H1 (cell line): ENCODE data around the gene RAB44. TPM values are rescaled to one million over a fixed set of nuclear protein-coding genes. Genes with fewer than 3 reads are reported as not detected.

Experiments
- ATF3 ChIP-seq: IDR thresholded peaks from 2 replicates; pipeline ENCODE4 v1.6.1; 2011; ENCODE audit warnings: low read depth, mild to moderate bottlenecking, low read length; ENCODE audit not compliant: insufficient read depth
- CBX8 ChIP-seq: fragments of 300-800, 300-1000 bp; sonication (generic); IDR thresholded peaks from 2 replicates; pipeline ENCODE4 v1.7.1; 2016; ENCODE audit warnings: low read depth, low read length, borderline replicate concordance
- CHD7 ChIP-seq: fragments of 300-600 bp; sonication (generic); IDR thresholded peaks from 2 replicates; pipeline ENCODE4 v1.7.1; 2012; ENCODE audit warnings: low read length, moderate library complexity, mild to moderate bottlenecking, inconsistent platforms; ENCODE audit not compliant: insufficient replicate concordance
- CTBP2 ChIP-seq: IDR thresholded peaks from 2 replicates; pipeline ENCODE4 v1.7.0; 2011; ENCODE audit warnings: borderline replicate concordance, mild to moderate bottlenecking, moderate library complexity, mixed read lengths, low read length; ENCODE audit not compliant: insufficient read depth, insufficient read length
- USF2 ChIP-seq: IDR thresholded peaks from 2 replicates; pipeline ENCODE4 v1.6.1; 2011; ENCODE audit warnings: low read length, improper control_type of control experiment
- polyA plus RNA-seq, 7 experiments: library from polyadenylated mRNA; depleted of rRNA in 3 of 7; stranded (reverse) in 5 of 7; unstranded in 2 of 7; fragments of >200 nt in 5 of 7; fragments of 200-250 nt in 2 of 7; gene quantifications; 1 replicate in 5 of 7; 2 replicates in 1 of 7; 4 replicates in 1 of 7; pipeline versions ENCODE4 v1.2.1 to v1.2.3, GENCODE V29; 2011 to 2013; ENCODE audit warnings: missing spikeins in 2 of 7, mixed read lengths in 2 of 7
- total RNA-seq: library from RNA; stranded (reverse); fragmentation: NEBNext Ultra II Directional; extraction: Animal tissue kit (Norgen Biotek cat#: 25700); gene quantifications from 2 replicates; pipeline ENCODE4 v1.2.1, GENCODE V29; 2021

RAB44 gene
- total and polyA plus RNA-seq, 2 of the 8 experiments (the other 6 are each of a cell fraction or from before 2014, with no cell fraction given): 0.02 TPM; not detected in 1

GRCh38 chr6:36655085-36655724 lies 42.4 kb upstream of the RAB44 start (continued):
- TF ChIP-seq CHD7: no peak
- TF ChIP-seq USF2: no peak
- no peak for TF ChIP-seq CBX8
- TF ChIP-seq ATF3: no peak
- no peak for TF ChIP-seq CTBP2
